Smooth muscle cell of the brain vasculature (primary cell): ENCODE results near the gene RBM15.

Source experiments
- DNase-seq: peaks from one replicate; pipeline ENCODE4 v3.0.0-alpha.2; 2012; ENCODE audit warnings: low read depth, low spot score

RBM15 gene

GRCh38 chr1:110355321-110355720 lies 16.1 kb downstream of the RBM15 start:
- no peak for DNase-seq

GRCh38 chr1:110356379-110356778 lies 17.2 kb downstream of the RBM15 start:
- no peak for DNase-seq

GRCh38 chr1:110360431-110360830 lies 21.3 kb downstream of the RBM15 start:
- no peak for DNase-seq

- DNase-seq = no peak
Measured at GRCh38 chr1:110361856-110362255, 22.7 kb downstream of the RBM15 start.

GRCh38 chr1:110364221-110364620 lies 25.0 kb downstream of the RBM15 start:
- DNase-seq = no peak

GRCh38 chr1:110370827-110371226 lies 31.6 kb downstream of the RBM15 start:
- no peak for DNase-seq

- no peak for DNase-seq
Measured at GRCh38 chr1:110375490-110375889, 36.3 kb downstream of the RBM15 start.

- no peak for DNase-seq
Measured at GRCh38 chr1:110380672-110381283, 41.6 kb downstream of the RBM15 start.

GRCh38 chr1:110383251-110383990 lies 44.2 kb downstream of the RBM15 start:
- no peak for DNase-seq

GRCh38 chr1:110384581-110385321 lies 45.6 kb downstream of the RBM15 start:
- DNase-seq = no peak

- DNase-seq = no peak
Measured at GRCh38 chr1:110385369-110385768, 46.2 kb downstream of the RBM15 start.

- DNase-seq = no peak
Measured at GRCh38 chr1:110387048-110387754, 48.0 kb downstream of the RBM15 start.

- DNase-seq = no peak
Measured at GRCh38 chr1:110390096-110390495, 50.9 kb downstream of the RBM15 start.

- no peak for DNase-seq
Measured at GRCh38 chr1:110390692-110391245, 51.6 kb downstream of the RBM15 start, which contains the start of gene SLC16A4. TSS of gene SLC16A4 (minus strand) at chr1:110391026. CDS start at chr1:110389323, 1,703 bp downstream.

GRCh38 chr1:110393286-110393685 lies 54.1 kb downstream of the RBM15 start:
- no peak for DNase-seq

- DNase-seq = no peak
Measured at GRCh38 chr1:110393691-110394492, 54.7 kb downstream of the RBM15 start.

- no peak for DNase-seq
Measured at GRCh38 chr1:110394493-110394820, 55.3 kb downstream of the RBM15 start.
